Measurements from ENCODE around the gene CES3. TPM values are rescaled to one million over a fixed set of nuclear protein-coding genes. Genes with fewer than 3 reads are reported as not detected.
"Not testable (repeated sequence)": the region's sequence is repeated elsewhere in the genome, so short reads cannot be mapped to it uniquely, and the experiment has no call there.

CES3 gene
- polyA plus RNA-seq, 3 donors = 2.1 to 5.1 (median 2.8) TPM

DNA sequence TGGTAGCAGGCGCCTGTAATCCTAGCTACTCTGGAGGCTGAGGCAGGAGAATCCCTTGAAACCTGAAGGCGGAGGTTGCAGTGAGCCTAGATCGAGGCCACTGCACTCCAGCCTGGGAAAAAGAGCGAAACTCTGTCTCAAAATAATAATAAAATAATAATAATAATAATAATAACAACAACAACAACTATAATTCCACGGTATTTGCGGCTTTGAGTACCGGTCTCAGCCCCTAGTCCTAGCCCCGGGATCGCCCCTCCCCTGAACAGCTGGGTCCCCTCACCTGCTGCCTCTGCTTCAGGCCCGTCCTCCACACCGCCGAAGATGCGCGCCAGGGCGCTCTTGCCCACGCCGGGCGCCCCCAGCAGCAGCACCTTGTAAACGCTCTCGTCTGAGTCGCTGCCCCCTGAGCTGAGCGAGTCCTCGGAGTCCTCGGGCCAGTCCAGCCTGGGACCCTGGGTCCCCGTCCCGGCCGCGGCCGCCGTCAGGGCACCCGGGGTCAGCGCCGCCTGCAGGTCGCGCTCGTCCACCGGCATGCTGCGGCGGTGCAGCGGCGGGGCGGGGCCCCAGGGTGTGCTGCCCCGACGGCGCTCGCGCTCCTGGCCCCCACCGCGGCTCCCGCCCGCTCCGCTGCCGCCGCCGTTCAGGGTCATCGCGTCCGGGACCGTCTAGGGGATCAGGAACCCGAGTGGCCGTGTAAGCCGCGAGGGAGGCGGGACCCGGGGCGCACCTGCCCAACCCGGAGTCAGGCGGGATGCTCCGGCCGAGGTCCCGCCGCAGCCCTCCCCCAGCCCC is 36.3 kb upstream of the CES3 start:
- no peak for DNase-seq (ENCODE audit: extremely low read depth in 1 of 11, low read depth in 9 of 11, low spot score in 4 of 11)

DNA sequence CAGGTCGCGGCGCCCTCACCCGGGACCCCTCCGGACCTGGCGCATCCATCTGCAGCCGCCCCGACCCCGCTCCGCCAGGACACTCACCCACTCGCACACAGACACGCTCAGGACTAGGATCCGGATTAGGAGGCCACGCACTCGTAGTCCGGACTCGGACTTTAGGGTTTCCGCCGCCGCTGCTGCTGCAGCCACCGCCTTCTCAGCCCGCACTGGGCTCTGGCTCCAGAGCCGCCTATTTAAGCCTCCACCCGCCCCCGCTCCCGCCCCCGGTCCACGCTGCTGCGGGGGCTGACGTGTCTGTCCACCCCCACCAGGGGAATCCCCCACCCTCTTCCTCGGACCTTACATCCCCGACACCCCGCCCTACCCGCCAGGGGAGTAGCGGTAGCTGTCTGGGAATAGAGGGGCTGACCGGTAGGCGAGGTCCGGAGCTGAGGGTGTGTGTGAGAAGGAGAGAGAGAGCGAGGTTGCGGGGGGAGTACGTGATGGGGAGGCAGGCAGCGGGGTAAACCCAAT is 35.7 kb upstream of the CES3 start, which contains the start of gene RRAD:
Gene RRAD, minus strand, starts transcription at position 214 of the 519 bp plus-strand sequence. CDS start 356 bp downstream, outside the sequence.
- DNase-seq (ENCODE audit: extremely low read depth in 1 of 11, low read depth in 9 of 11, low spot score in 4 of 11) = no peak

DNA sequence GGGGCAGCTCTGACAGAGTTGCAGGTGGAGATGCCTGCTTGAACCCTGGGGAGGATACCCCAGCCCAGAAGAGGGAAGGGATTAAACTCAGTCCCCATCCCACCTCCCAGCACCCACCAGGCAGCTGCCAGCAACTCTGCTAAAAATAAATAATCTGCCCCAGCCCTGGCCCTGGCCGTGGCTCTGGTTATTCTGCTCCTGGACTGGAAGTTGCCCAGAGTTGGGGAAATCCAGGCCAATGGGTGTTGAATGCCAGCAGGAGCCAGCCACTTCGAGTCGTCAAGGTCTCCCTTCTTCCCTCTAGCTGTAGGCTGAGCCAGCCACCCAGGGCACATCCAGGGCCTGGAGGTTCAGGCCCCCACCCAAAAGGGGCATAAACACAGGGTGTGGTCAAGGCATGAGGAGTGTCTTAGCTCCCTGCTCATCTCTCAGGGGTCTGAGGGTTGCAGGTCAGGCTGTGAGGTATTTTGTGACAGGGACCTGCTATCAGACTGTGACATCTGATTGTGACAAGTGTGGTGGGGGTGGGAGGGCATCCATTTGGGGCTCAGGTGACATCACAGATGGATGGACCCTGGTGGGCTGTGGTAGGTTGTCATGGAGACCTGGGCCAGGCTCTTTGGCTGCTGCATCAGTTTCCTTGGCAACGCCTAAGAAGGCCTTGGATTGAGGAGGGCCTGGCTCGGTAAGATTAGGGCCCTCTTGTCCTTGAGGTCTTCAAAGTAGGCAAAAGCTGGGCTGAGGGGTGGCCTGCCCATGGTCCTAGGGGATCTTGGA is 34.7 kb upstream of the CES3 start:
- DNase-seq (ENCODE audit: extremely low read depth in 1 of 11, low read depth in 9 of 11, low spot score in 4 of 11) = no peak

DNA sequence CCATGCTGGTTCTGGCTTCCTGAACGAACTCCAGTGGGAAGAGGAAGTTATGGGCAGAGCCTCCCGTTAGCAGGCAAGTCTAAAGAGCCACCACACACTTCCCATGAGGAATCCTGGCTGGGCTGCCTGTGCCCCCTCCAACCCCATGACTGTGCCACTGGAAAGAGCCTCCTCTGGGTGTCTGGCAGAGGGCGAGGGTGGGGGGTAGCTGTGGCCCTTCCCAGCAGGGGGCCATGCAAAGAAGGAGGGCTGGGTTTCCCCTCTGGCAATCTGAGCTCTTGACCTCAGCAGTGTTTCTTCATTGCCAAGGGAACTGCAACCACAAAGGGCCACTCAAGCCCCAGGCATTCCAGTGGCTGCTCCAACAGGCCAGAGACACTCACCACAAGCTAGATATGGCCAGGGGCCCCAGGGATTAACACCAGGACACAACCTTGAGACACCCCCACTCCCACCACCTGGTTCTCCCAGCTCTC is 34.1 kb upstream of the CES3 start:
- no peak for DNase-seq (ENCODE audit: extremely low read depth in 1 of 11, low read depth in 9 of 11, low spot score in 4 of 11)

DNA sequence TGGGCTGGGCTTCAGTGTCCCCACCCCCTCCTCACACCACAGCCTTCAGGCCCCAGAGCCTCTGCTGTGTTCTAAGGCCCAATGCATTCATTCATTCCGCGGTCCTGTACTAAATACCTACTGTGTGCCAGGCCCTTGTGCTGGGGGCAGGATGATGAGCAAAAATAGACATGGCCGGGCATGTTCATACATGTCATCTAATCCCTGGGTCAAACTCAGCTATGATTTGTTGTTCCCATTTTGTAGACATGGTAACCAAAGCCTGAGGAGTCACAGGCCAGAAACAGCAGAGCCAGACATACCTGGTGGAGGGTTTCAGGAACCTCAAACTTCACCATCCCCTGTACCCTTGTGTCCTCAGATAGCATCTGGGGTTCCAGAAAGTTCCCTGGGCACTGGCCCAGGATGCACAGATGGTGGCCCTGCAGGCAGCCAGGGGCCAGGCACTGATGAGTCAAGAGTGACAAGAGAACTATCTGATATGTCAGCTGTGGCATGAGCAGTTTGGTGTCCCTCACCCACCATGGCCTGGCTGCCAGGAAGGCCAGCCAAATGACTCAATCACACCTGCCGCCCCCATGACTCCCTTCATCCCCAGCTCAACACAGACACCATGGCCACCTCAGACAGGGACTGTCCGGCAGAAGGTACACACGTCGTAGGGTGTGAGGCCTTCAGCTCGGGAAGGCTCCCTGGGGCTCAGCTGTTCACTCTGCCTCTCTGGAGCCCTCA is 33.0 kb upstream of the CES3 start:
- DNase-seq (ENCODE audit: extremely low read depth in 1 of 11, low read depth in 9 of 11, low spot score in 4 of 11) = no peak

DNA sequence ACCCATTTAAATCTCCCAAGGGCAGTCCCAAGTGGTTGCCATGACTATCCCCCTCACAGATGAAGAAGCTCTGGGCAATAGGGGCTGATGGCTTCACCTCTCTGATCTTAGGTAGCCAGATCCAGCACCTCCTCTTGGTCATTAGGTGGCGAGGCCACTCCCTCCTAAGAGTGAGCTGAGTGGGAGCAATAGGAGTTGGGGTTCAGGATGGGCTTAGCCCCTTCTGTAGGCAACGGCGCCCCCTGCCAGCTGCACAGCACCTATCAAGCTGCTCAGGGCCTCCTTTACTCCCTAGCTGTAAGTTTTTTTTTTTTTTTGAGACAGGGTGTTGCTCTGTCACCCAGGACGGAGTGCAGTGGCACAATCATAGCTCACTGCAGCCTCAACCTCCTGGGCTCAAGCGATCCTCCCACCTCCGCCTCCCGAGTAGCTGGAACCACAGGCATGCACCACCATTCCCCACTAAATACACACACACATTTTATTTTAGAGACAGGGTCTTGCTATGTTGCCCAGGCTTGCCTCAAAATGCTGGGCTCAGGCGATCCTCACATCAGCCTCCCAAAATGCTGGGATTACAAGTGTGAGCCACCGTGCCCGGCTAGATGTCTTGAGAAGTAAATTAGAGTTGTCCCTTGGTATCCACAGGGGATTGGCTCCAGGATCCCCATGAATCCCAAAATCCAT is 32.2 kb upstream of the CES3 start:
- DNase-seq (ENCODE audit: extremely low read depth in 1 of 11, low read depth in 9 of 11, low spot score in 4 of 11) = no peak

DNA sequence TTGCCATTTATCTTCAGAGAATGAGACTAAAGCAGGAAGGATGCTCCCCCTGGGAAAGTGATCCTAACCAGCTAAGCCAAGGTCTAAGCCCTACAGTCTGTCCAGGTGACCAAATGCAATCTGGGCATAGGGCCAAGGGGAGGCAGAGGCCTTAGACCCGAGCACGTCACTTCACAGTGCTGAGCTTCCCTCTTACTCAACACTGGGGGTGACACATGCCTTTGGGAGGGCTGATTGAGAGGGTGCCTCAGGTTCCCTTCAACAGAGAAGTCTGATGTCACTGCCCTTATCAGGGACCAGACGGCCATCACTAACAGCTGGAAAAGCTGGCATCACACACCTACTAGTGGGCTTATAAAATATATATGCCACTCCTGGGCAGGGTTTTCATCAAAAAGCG is 30.9 kb upstream of the CES3 start:
- DNase-seq (ENCODE audit: extremely low read depth in 1 of 11, low read depth in 9 of 11, low spot score in 4 of 11) = no peak

DNA sequence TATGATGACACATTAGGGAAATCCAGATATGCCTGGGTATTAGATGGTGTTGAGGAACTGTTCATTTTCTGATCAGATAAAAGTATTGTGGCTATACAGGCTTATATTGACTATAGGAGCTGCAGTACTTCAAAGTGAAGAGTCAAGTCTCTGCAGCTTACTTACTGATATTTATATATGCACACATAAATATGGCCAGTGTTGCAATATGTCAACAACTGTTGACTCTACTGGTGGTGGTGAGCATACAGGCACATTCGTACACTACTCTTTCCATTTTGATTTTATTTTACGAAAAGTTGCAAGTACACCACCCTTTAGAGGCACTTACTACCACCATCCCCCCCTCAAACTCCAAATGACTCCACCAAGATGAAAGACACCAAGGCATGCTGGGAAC is 29.4 kb upstream of the CES3 start:
- no peak for DNase-seq (ENCODE audit: extremely low read depth in 1 of 11, low read depth in 9 of 11, low spot score in 4 of 11)

DNA sequence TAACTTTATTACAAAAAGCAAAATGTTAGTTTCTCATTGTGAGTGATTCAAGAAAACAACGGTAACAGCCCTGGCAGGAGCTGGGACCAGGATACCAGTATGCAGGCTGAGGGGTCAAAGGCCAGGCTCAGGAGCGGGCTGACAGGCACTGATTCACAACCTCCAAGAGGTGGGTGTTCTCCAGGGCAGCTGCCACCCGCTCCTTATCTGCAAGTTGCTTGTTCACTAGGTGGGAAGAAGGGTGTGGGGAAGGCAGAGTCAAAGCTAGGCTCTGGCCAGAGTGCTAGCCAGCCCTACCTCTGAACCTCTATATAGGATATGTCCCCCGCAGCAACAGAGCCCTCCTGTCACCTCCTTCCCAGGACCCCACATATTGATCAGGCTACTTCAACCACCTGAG is 29.0 kb upstream of the CES3 start:
- DNase-seq (ENCODE audit: extremely low read depth in 1 of 11, low read depth in 9 of 11, low spot score in 4 of 11) = no peak

DNA sequence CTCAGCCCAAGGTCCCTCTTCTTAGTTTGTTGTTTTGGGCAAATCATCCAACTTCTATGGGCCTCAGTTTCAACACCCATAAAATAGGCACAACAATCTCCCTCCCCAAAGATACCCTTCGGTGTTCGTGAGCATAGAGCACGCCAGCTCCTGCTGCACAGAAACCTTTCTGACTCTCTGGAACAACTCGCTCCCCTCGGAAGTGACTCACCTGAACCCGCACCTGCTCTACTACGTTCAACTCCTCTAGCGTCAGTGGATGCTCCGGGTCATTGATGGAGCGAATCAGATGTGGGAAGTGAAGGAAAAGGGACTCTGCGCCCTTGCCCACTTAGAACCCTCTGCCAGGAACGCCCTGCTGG is 27.3 kb upstream of the CES3 start:
- DNase-seq (ENCODE audit: extremely low read depth in 1 of 11, low read depth in 9 of 11, low spot score in 4 of 11) = no peak

DNA sequence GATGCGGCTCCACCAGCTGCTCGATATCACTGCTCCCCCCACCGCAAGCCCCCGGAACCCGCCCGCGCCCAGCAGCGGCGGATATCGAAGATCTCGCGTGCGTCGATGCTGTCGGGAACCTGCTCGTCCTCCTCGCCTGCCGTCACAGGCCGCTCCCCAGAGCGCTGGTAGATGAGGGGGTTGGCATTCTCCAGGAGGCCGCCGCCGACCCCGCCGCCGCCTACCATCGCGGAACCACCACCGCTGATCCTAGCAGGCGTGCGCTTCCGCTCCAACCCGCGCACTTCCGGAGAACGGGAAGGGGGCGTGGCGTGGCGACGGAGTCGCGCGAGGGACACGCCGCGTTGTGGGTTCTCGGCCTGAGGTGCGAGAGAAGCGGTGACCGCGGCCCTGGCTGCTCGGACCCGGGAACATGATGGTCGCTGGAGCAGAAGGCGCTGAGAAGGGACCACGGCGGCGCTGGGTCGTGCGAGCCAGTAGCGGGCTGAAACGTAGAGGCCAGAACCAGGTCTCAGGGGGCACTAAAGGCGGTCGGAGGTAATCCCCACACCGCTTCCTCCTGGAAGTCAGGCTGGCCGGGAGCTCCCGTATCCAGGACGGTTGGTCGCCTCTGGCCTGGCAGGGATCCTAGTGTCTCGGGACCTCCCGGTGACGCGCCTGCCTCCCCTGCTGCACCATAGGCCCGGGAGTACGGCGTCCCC is 26.8 kb upstream of the CES3 start, which contains the start of gene CIAO2B:
Gene CIAO2B, minus strand, starts transcription at position 265 of the 701 bp plus-strand sequence. Its CDS starts 38 bp downstream, at position 227.
- DNase-seq (ENCODE audit: extremely low read depth in 1 of 11, low read depth in 9 of 11, low spot score in 4 of 11) = peak in 10 of 11 donors; percentile 73 to 86 (median 84)

DNA sequence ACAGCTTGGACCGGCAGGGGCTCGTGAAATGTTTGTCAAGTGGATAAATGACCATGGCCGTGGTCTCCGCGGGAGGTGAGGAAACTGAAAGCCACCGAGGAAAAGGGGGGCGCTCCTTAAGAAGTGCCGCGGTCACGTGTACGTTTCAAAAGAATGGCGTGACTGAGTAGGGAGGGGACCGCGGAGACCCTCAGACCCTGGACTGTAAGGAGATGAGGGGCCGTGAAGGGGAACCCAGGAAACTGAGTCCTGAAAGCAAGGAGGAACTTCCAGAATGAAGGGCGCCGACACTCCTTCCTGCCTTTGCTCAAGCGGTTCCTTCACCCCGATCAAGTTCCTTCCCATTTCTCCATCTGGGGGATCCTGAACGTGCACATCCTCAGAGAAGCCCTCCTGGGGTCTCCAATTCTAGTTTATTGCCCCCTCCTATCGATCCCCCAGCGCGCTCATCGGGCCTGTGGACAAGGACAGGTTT is 26.2 kb upstream of the CES3 start:
- not testable (repeated sequence) for DNase-seq (ENCODE audit: extremely low read depth in 1 of 11, low read depth in 9 of 11, low spot score in 4 of 11)

DNA sequence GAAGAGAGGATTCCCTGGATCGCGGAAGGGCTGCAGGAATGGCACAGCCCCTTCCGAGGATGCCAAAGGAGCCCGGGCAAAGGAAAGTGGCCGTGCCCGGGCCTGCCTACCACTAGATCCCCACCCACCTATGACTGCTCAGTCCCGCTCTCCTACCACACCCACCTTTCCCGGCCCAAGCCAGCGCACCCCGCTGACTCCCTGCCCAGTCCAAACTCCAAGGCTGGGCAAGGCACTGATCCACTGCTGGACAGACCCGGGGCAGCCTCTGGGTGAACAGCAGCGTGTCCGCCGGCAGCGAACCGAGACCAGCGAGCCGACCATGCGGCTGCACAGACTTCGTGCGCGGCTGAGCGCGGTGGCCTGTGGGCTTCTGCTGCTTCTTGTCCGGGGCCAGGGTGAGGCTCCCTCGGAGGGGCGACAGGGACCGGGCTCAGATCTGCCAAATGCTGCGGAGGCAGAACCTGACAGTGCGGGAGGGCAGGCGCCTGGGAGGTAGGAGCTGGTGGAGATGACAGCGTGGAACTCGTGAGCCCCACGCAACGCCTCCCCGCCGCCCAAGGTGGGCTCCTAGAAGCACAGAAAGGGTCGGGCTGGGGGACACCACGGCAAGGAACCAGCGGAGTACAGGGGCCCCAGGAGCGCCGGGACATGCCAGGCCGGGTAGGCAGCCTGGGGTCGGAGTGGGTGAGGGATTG is 25.6 kb upstream of the CES3 start, which contains the start of gene CES2:
Gene CES2, plus strand, starts transcription at position 203 of the 698 bp plus-strand sequence. Its CDS starts 120 bp downstream, at position 323.
- no peak for DNase-seq (ENCODE audit: extremely low read depth in 1 of 11, low read depth in 9 of 11, low spot score in 4 of 11)

DNA sequence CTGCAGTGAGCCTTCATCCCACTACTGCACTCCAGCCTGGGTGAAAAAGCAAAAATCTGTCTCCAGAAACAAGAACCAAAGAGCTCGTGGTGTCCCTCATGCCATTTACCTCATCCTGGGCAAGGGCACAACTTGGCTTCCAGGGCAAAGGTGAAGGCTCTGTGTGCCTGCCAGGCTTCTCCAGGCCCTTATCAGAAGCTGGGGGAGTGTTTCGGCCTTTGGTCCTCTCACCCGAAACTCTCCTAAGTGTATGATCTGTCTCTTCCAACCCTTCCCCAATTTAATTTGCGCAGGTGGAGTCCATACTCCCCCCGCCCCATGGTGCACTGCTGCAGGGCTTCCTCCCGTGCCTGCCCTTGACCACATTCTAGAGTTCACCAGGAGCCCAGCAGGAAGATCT is 24.6 kb upstream of the CES3 start:
- DNase-seq (ENCODE audit: extremely low read depth in 1 of 11, low read depth in 9 of 11, low spot score in 4 of 11) = no peak

DNA sequence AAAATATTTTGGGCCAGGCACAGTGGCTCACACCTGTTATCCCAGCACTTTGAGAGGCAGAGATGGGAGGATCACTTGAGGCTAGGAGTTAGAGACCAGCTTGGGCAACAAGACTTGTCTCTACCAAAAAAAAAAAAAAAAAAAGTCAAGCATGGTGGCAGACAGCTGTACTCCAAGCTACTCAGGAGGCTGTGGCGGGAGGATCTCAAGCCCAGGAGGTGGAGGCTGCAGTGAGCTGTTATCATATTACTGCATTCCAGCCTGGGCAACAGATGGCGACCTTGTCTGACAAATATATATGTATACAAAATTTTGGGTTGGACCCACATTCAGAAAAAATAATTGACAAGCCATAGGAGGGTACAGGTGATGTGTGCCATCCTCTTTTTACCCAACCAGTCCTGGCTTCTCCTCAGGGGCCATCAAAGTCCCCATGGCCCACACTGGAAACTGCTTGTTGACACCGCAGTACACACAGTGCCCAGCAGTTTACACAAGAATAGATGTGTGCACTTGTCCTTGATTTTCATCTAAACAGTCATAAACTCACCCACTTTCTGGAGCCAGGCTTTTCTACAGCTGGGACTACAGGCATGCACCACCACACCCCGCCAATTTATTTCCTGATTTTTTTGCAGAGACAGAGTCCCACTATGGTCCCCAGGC is 24.0 kb upstream of the CES3 start:
- DNase-seq (ENCODE audit: extremely low read depth in 1 of 11, low read depth in 9 of 11, low spot score in 4 of 11) = no peak

DNA sequence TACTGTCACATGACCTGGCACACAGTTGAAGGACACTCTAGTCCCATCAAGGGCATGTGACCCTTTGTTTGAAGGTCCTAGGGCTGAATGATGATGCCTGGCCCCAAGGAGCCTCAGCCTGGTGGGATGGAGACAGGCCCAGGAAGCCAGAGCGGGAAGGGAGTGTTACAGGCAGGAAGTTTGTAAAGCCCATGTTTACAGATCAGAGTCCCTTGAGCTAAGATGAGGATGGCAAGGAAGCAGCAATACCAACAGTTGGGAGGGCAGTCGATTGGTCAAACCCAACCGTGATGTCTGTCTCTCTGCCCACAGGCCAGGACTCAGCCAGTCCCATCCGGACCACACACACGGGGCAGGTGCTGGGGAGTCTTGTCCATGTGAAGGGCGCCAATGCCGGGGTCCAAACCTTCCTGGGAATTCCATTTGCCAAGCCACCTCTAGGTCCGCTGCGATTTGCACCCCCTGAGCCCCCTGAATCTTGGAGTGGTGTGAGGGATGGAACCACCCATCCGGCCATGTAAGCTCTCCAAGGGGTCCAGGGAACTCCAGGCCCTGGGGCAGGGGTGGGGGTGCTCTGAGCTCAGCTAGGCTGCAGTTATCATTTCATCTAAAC is 23.2 kb upstream of the CES3 start:
- DNase-seq (ENCODE audit: extremely low read depth in 1 of 11, low read depth in 9 of 11, low spot score in 4 of 11) = no peak
